ENCODE data around the gene APBA2.
"Not testable (repeated sequence)": the region's sequence is repeated elsewhere in the genome, so short reads cannot be mapped to it uniquely, and the experiment has no call there.

Gene APBA2

DNA sequence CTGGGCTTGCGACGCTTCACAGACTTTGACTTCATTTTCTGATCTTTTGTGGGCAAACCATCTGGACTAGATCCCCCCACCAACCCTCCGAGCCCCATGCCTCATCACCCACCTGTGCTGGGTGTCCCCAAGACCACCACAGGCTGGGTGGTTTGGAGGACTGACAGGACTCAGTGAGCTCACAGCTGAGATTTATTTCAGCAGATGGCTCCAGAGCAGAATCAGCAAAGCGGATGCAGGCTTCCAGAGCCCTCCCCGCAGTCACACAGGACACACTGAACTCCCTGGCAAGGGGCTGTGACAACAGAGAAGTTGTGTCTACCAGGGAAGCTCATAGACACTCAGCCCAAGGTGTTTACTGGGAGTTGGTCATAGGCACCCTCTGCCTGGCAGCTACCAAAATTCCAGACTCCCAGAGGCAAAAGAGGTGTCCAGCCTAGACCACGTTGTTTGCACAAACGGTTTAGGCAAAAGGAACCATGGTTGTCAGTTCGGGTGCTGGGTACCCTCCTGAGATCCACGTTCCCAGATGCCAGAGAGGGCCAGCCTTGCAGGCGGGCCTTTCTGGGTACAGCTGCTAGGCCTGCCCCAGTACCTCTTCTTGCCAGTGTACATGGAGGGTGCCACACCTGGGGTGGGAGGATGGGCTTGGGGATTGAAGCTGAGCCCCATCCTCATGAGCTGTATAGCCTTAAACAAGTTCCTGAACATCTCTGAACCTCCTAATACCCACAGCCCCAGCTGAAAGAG lies 213.5 kb downstream of the APBA2 start:
- no peak for DNase-seq
- in situ Hi-C loops (cut with MboI; ENCODE audit: low pct_unique_long_range_greater_than_20kb, low sequenced_read_pairs) = no loop called here

DNA sequence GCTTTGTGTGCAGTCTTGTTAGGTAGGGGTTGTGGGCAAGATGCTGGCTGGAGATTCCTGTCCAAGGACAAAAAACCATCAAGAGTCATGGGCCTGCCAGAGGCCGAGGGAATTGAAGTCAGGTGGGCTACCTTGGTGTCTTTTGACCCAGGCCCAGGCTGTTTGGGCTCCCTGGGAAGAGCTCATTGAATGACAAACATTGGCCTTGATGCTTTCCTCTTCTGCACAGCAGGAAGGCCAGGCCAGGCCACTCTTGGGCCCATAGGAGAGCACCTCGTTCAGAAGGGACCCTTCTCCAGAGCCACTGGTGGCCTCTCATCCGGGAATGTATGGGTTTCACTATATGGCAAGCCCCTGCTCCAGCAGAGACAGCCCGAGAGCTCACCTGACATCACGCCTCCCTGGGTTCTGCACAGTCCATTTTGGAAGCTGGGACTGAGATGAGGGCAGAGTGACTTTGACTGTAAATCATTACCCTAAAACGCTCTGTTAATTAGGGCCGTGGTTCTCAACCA lies 214.8 kb downstream of the APBA2 start:
- in situ Hi-C loops (cut with MboI; ENCODE audit: low pct_unique_long_range_greater_than_20kb, low sequenced_read_pairs) = no loop called here
- no peak for DNase-seq

DNA sequence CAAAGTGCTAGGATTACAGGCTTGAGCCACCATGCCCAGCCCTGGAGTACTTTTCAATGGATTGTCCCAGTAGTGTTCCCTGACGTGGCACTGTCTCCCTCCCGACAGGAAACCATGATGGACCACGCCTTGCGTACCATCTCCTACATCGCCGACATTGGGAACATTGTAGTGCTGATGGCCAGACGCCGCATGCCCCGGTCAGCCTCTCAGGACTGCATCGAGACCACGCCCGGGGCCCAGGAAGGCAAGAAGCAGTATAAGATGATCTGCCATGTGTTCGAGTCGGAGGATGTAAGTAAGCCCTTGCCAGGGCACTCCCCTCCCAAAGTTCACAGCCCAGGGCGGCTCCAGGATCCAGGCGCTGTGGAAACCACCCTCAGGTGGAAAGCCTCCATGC lies 215.7 kb downstream of the APBA2 start:
- DNase-seq = no peak
- in situ Hi-C loops (cut with MboI; ENCODE audit: low pct_unique_long_range_greater_than_20kb, low sequenced_read_pairs) = no loop called here

DNA sequence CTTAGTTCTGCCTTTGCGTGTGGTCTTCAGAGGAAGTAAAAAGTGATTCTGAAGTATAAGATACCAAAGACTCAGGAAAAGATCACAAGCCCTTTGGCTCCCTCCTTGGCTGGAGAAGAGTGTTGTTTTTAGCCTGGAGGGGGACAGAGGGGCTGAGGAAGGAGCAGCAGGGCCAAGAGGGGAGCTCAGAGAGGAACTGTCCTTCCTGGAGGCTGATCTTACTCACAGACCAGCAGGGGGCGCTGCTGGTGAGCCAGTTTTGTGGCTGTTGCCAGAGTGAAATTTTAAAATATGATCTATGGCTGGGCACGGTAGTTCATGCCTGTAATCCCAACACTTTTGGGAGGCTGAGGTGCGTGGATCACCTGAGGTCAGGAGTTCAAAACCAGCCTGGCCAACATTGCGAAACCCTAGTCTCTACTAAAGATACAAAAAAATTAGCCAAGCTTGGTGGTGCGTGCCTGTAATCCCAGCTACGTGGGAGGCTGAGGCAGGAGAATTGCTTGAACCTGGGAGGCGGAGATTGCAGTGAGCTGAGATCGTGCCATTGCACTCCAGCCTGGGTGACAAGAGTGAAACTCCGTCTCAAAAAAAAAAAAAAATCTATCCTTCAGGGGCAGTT lies 216.5 kb downstream of the APBA2 start:
- in situ Hi-C loops (cut with MboI; ENCODE audit: low pct_unique_long_range_greater_than_20kb, low sequenced_read_pairs) = not testable (repeated sequence)
- DNase-seq = peak; percentile 51

DNA sequence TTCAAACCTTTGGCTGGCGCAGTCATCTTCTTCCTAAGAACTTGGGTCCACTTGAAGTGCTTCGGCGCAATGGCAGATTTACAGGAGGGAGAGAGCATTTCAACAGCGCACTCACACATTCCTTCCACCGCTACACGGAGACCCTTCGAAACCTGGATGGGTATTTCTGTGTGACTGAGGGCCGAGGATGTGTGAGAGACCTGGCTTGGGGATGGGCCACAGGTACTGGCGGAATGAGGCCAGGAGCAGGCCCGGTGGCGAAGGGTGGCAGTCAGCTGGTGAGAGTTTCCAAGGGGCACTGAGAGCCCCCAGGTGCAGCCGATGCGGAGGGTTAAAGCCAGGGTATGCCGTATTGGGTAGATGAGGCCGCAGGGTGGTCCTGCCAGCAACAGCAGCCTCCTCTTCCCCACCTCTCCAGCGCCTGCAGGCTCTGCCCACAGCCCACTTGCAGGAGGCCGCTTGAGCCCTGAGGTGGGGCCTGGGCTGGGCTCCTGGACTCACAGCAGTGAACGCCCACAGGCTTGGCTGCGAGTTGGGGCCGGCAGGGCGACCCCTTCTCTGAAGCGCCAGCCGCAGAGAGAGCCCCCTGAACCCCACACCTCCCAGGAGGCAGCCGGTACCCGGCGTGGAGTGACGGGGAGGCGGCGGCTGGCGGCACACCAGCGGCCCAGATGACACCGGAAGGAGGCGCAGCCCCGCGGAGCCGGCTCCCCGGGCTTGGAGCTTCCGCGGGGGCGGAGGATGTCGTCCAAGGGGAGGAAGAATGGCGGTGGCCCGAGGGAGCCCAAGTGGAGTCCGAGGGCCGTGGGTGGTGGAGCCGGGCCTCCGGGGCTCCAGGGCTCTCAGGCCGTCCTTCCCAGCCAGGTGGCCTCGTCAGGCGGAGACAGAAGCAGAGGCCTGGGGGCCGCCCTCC lies 217.4 kb downstream of the APBA2 start:
- in situ Hi-C loops (cut with MboI; ENCODE audit: low pct_unique_long_range_greater_than_20kb, low sequenced_read_pairs) = no loop called here
- DNase-seq = no peak

DNA sequence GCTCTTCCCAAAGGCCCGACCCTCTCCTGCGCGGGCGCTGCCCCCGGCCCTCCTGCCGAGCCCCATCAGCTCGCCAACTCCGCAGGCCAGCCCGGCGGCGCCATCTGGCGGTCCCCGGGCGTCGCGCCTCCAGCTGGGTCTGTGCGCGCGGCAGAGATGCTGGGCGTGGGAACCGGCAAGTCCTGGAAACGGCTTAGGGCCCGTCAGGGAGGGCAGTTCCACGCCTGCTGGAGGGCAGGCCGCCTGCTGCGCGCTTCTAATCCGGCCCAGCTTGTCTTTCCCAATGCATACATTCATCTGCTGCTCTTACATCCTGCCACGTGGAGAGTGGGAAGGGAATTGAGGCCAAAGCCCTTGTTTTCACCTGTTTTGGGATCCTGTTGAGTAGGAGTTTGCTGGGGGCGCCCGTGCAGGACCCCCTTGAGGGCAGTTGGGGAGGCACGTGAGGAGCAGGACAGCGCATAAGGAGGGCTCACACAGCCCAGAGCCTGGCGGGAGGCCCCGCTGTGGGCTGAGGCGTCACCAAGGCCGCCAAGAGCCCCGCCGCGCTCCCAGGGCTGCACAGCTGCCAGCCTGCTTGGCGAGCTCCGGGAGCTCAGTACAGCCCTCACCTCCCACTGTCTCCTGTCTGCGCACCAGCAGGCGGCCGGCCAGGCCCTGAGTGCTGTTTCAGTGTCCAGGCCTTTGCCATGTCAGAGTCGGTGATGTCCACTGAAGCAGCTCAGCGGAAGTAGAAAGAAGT lies 218.2 kb downstream of the APBA2 start:
- in situ Hi-C loops (cut with MboI; ENCODE audit: low pct_unique_long_range_greater_than_20kb, low sequenced_read_pairs) = no loop called here
- no peak for DNase-seq

DNA sequence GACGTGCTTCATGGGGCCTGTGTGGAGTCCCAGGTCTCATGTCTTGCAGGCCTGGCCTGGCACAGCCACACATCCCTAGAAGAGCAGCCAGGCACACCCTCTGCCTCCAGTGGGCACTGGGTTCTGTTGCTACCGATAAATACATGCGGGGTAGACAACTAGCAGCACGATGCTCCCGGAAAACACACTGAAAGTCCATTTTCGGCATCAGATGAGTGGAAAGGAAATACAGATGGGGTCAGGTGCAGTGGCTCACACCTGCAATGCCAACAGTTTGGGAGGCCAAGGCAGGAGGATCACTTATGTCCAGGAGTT lies 218.7 kb downstream of the APBA2 start:
- in situ Hi-C loops (cut with MboI; ENCODE audit: low pct_unique_long_range_greater_than_20kb, low sequenced_read_pairs) = no loop called here
- no peak for DNase-seq

DNA sequence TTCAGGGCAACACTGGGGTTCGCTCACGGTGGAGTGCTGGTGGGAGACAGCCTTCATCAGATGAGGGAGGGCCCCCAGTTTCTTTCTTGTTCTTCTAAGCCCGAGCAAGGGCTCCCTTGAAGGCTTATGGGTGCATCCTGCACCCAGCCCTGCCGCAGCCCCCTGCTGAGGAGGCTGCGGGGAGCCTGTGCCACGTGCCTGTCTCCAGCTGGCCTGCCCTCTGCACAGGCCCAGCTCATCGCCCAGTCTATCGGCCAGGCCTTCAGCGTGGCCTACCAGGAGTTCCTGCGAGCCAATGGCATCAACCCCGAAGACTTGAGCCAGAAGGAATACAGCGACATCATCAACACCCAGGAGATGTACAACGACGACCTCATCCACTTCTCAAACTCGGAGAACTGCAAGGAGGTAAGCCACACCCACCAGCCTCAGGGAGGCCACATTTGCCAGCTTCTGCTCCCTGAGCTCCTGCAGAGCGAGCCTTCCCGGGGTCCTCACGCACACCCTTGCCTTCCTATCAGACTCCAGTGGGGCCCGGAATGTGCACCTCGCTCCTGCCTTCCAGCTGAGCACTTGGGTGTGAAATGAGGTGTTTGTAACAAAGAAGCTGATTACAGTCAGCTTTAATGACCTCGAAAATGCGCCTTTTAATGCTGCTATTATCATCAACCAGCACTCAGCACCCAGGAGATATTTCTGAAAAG lies 219.5 kb downstream of the APBA2 start:
- no peak for DNase-seq
- in situ Hi-C loops (cut with MboI; ENCODE audit: low pct_unique_long_range_greater_than_20kb, low sequenced_read_pairs) = no loop called here

DNA sequence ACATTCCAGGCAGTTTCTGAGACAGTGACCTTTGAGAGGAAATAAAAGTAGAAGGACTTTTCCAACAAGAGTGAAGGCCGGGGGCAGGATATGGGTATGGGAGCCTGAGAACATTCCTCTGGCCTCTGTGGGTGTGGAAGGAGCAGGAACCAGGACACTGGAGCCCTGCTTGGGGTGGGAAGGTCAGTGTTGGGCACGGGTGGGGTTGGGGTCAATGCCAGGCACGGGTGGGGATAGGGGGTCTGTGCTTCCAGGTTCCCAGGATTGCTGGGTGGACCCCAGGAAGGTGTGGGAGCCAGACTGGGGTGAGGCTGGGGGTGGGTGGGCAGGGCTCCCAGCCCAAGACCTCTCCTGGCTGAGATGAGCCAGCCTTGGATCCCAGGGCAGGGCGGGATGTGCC lies 220.3 kb downstream of the APBA2 start:
- in situ Hi-C loops (cut with MboI; ENCODE audit: low pct_unique_long_range_greater_than_20kb, low sequenced_read_pairs) = no loop called here
- DNase-seq = no peak

DNA sequence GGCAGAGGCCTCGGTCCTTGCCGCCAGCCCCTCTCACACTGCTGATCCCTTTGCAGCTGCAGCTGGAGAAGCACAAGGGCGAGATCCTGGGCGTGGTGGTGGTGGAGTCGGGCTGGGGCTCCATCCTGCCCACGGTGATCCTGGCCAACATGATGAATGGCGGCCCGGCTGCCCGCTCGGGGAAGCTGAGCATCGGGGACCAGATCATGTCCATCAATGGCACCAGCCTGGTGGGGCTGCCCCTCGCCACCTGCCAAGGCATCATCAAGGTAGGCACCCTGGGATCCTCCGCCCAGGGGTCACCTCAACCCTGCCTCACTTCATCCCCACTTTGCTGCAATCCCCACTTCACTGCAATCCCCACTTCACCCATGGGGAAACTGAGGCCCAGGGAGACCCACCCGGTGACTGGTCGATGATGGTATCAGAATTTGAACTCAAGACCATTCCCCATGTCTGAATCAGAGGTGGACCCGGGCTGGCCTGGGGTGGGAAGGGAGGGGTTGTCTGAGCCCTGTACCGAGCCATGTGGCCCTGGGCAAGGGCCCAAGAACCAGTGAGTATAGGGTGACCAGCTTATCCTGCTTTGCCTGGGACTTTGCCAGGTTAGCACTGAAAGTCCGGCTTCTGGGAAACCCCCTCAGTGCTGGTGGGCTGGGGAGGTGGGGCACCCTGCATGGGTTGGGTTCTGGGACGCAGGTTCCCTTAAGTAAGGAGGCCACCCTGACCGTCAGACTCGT lies 220.9 kb downstream of the APBA2 start:
- in situ Hi-C loops (cut with MboI; ENCODE audit: low pct_unique_long_range_greater_than_20kb, low sequenced_read_pairs) = no loop called here
- DNase-seq = no peak

DNA sequence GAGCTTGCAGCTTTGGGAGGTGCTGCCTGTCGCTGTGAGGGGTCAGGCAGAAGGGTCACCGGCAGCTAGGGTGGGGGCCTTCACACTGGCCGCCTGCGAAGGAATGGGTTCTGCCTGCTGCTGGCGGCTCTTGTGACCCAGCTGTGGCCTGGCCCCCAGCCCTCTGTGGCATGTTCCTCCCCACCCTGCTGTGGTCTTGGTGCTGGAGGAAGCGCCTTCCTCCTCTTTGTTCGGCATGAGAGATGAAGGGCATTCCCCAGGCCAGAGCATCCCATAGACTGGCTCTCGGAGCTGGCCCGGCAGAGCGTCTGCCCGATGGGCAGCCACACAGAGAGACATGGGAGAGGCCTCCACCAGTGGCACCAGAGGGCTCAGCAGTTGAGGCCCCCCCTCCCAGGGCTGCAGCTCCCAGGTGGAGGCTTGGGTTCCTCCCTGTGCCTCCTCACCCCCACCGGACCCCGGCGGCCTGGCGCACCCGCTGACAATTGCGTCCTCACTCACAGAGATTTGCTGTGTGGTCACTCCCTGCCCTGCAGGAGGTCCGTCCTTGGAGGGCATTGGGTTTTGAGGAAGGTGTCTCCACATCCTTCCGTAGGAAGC lies 221.6 kb downstream of the APBA2 start:
- DNase-seq = no peak
- in situ Hi-C loops (cut with MboI; ENCODE audit: low pct_unique_long_range_greater_than_20kb, low sequenced_read_pairs) = no loop called here

DNA sequence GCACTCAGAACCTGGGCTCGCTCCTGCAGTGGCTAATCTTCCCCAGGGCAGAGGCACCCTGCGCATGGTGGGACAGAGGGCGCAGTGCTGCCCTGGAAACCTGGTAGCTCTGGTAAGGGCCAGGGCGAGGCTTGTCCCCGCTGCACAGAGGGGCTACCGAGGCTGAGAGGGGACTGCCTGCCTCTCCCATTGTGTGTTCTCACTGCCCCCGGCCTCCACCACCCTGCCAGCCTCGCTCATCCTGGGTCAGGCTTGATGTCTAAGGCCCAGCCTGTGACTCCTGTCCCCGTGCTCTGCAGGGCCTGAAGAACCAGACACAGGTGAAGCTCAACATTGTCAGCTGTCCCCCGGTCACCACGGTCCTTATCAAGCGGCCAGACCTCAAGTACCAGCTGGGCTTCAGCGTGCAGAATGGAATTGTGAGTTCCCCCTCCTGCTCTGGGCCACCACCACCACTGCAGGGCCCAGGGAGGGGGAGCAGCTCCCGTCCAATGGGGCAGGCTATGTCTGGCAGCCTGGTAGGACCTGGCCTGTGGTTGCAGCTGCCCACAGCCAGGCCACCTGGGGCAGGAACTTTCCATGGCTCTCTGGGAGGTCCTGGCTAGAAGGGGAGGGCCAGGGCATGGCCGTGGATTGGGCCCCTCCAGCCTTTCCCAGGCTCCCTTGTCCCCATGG lies 222.3 kb downstream of the APBA2 start:
- in situ Hi-C loops (cut with MboI; ENCODE audit: low pct_unique_long_range_greater_than_20kb, low sequenced_read_pairs) = no loop called here
- DNase-seq = no peak

DNA sequence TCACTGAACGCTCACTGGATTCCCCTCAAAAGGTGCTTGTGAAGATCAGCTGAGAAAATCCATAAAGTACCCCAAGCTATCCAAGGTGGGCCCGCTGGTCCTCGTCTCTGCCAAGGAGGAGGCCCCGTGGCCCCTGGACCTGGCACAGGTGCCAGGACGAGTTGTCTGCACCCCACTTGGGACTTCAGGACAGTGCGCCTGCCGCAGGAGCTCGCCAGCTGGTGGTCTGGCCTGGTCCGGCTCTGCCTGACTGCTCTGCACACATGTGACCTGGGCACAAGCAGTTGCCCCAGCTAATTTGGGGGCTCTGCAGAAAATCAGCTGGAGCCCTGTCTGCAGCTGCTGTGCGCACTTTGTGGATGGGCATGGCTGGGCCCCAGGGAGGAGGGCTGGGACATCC lies 224.0 kb downstream of the APBA2 start:
- no peak for DNase-seq
- in situ Hi-C loops (cut with MboI; ENCODE audit: low pct_unique_long_range_greater_than_20kb, low sequenced_read_pairs) = no loop called here

DNA sequence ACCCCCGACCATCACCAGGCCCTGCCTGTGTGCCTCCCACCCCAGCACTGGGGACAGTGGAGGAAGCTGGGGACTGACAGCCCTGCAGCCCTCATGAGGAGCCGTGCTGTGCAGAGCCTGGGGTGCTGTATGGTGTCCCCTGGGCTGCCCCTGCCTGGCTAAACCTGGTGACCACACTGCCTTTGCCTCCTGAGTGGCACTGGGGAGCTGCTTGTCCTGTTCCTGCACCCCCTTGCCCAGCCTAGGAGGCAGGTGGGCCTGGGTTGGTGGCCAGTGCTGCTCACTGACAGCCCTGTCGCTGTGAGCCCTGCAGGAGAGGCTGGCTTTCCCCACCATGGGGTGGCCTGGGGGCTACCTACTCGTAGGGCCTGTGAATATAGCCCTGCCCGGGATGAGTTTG lies 224.4 kb downstream of the APBA2 start:
- in situ Hi-C loops (cut with MboI; ENCODE audit: low pct_unique_long_range_greater_than_20kb, low sequenced_read_pairs) = no loop called here
- DNase-seq = no peak

DNA sequence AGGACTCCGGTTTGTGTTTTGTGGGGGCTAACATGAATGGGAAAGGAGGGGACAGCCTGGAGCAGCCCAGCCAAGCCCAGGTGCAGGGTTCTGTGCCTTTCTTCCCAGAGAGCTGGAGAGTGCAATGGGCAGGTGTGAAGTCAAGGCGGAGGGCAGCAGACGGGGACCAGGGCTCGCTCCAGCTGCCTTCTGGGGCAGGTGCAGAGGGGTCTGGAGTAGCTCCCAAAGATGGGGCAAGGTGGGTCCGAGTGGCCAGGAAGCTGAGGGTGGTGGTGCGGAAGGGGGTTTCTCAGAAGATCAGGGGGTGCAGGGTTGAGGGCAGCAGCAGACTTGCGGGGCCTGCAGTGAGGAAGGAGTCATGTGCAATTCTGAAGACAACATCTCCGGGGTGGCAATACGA lies 225.0 kb downstream of the APBA2 start:
- in situ Hi-C loops (cut with MboI; ENCODE audit: low pct_unique_long_range_greater_than_20kb, low sequenced_read_pairs) = no loop called here
- DNase-seq = no peak

DNA sequence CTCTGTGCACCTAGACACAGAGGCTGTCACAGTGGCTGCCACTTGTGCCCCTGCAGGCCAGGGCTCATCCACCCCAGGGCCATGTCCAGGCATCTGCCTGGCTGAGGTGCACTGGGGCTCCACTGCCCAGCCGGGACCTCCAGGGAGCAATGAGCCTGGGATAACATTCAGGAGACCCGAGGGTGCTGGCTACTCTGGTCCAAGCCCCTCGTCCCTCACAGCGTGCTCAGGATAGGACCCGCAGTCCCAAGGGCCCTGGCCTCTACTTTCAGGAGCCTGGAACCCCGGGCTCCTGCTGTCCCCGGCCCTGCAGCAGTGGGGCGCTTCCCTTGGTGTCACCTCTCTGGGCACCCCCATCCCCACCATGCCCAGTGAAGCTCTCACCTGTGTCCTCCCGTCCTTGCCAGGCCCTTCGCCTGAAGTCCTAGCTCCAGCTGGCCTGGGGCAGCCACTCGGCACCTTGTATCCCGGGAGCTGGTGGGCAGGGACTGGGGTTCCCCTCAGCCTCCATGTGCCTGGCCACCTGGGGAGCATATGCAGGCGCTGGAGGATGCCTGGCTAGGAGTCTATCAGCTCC lies 226.0 kb downstream of the APBA2 start:
- in situ Hi-C loops (cut with MboI; ENCODE audit: low pct_unique_long_range_greater_than_20kb, low sequenced_read_pairs) = no loop called here
- no peak for DNase-seq
